Measurements from ENCODE around the gene LEMD2. TPM values are rescaled to one million over a fixed set of nuclear protein-coding genes. Genes with fewer than 3 reads are reported as not detected.

Gene LEMD2
- polyA plus RNA-seq, 2 of the 4 experiments (the other 2 are of a cell fraction) = 43.2 to 48.8 TPM

- no peak for TF ChIP-seq REST (IDR thresholded peaks at IDR 0.05)
Observed at GRCh38 chr6:33785778-33786177, 3.2 kb downstream of the LEMD2 start (continued).

- WGBS (ENCODE audit: missing lambda C conversion rate) = 87% methylated on average over 13 of the region's 13 CpGs
- ChIA-PET POLR2A (no interaction called here), CTCF (interaction anchor here (1.0 to 1.2 kb wide), 2 partner anchors 12 to 14 kb away, joined by 3 to 5 read pairs; no protein-coding TSS in a partner anchor)
- no peak for TF ChIP-seq RNF2 (IDR thresholded peaks at IDR 0.05; ENCODE audit: borderline replicate concordance, low read depth)
- TF ChIP-seq PHF8 (IDR thresholded peaks at IDR 0.05; ENCODE audit: borderline replicate concordance, low read depth) = no peak
- no peak for TF ChIP-seq CEBPB (IDR thresholded peaks at IDR 0.05)
- no peak for TF ChIP-seq ESRRA (IDR thresholded peaks at IDR 0.05; ENCODE audit: borderline replicate concordance, low read length)
- no peak for TF ChIP-seq RCOR1 (IDR thresholded peaks at IDR 0.05; ENCODE audit: low read depth, low read length)
- no peak for TF ChIP-seq SREBF2 (IDR thresholded peaks at IDR 0.05)
- TF ChIP-seq MAX (IDR thresholded peaks at IDR 0.05) = no peak
- TF ChIP-seq MAZ (IDR thresholded peaks at IDR 0.05; ENCODE audit: borderline replicate concordance, low read depth, low read length) = no peak
- H3K9me3 ChIP-seq = no peaks in the 10 kb centered on the region
- FAIRE-seq (no peak), ATAC-seq (no peak), DNase-seq (ENCODE audit: low read depth in 1 of 2, low spot score in 1 of 2) (no peak)
- peaks cover 44% of the 10 kb centered on the region for H3K4me1 ChIP-seq
- no peak overlapping the region for H3K4me3 ChIP-seq
- H3K27ac ChIP-seq = no peak overlapping the region
- H3K4me2 ChIP-seq = no peak overlapping the region
Observed at GRCh38 chr6:33784787-33785186, 4.1 kb downstream of the LEMD2 start.

DNA sequence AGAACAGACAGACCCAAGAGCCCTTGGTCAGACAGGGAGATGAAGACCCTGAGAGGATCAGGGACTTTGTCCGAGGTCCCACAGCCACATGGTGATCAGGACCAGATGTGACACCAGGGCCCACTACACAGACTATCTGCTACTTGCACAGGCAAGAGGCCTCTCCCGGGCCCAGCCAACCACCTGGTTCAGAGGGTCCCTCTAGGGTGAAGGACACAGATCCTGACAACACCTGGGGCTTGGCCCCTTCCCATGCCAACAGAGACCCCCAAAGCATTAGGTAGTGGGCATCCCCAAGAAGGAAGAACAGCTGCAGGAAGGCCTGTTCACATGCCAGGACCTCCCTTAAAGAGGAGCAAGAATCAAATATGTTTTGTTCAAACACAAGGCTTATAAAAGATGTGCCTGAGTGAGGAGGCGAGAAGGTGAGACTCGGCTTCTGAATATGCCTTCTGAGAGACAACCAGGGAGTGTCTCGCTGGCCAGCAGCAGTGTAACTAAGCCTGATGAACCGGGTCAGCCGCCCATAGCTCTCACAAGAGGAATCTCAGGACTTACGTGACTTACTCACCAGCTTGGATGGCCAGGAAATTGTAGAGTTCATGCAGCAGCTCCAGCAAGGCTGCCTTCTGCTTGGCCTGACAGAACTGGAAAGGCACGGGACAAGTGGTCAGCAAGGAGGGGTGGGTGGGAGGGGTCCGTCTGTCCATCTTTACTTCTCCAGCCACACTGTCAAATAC is 5.0 kb downstream of the LEMD2 start:
- H3K4me2 ChIP-seq = no peak overlapping the region
- DNase-seq (ENCODE audit: low read depth in 1 of 2, low spot score in 1 of 2) (no peak), ATAC-seq (no peak), FAIRE-seq (no peak)
- POLR2A ChIA-PET = no interaction called here
- CTCF ChIA-PET = interaction anchor here (1.0 to 6.7 kb wide), 3 partner anchors 11 to 14 kb away, joined by 3 to 62 read pairs (median 5); no protein-coding TSS in a partner anchor
- H3K9me3 ChIP-seq = no peaks in the 10 kb centered on the region
- WGBS (ENCODE audit: missing lambda C conversion rate) = 82% methylated on average over 8 of the region's 10 CpGs
- H3K27ac ChIP-seq = no peak overlapping the region
- peaks cover 44% of the 10 kb centered on the region for H3K4me1 ChIP-seq
- TF ChIP-seq EP300 (IDR thresholded peaks at IDR 0.05) = no peak
- no peak for TF ChIP-seq SMC3 (IDR thresholded peaks at IDR 0.05)
- TF ChIP-seq, protein P1, sequence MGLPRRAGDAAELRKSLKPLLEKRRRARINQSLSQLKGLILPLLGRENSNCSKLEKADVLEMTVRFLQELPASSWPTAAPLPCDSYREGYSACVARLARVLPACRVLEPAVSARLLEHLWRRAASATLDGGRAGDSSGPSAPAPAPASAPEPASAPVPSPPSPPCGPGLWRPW (IDR thresholded peaks at IDR 0.05) = no peak
- no peak for TF ChIP-seq MAFK (IDR thresholded peaks at IDR 0.05; ENCODE audit: partially characterized antibody)
- TF ChIP-seq ZC3H11A (IDR thresholded peaks at IDR 0.05) = no peak
- no peak for TF ChIP-seq CHD2 (IDR thresholded peaks at IDR 0.05; ENCODE audit: low read length, partially characterized antibody)
- no peak for TF ChIP-seq MYC (IDR thresholded peaks at IDR 0.05; ENCODE audit: borderline replicate concordance, low read length)
- TF ChIP-seq, protein P2, sequence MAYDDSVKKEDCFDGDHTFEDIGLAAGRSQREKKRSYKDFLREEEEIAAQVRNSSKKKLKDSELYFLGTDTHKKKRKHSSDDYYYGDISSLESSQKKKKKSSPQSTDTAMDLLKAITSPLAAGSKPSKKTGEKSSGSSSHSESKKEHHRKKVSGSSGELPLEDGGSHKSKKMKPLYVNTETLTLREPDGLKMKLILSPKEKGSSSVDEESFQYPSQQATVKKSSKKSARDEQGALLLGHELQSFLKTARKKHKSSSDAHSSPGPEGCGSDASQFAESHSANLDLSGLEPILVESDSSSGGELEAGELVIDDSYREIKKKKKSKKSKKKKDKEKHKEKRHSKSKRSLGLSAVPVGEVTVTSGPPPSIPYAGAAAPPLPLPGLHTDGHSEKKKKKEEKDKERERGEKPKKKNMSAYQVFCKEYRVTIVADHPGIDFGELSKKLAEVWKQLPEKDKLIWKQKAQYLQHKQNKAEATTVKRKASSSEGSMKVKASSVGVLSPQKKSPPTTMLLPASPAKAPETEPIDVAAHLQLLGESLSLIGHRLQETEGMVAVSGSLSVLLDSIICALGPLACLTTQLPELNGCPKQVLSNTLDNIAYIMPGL (CRISPR knock-in tag; IDR thresholded peaks at IDR 0.05; ENCODE audit: borderline replicate concordance) = no peak
- TF ChIP-seq ZSCAN20 (CRISPR knock-in tag; IDR thresholded peaks at IDR 0.05) = no peak
- no peak for TF ChIP-seq BHLHE40 (IDR thresholded peaks at IDR 0.05; ENCODE audit: low read depth, low read length)
- no peak for TF ChIP-seq POLR2AphosphoS2 (conservative IDR thresholded peaks at IDR 0.05; ENCODE audit: low read length)
- no peak for TF ChIP-seq NR3C1 (IDR thresholded peaks at IDR 0.05)
- no peak for TF ChIP-seq FOXS1 (CRISPR knock-in tag; IDR thresholded peaks at IDR 0.05)
- no peak for TF ChIP-seq JUN (IDR thresholded peaks at IDR 0.05)
- H3K4me3 ChIP-seq = no peak overlapping the region

Measured in A549 (cell line).